GM19372 (cell line): ENCODE data around the gene NLRP6.
"Not testable (repeated sequence)": the region's sequence is repeated elsewhere in the genome, so short reads cannot be mapped to it uniquely, and the experiment has no call there.

Experiments used
- ATAC-seq: cut with Tn5 transposase; IDR thresholded peaks from one replicate; pipeline ENCODE4 v1.9.1; 2021; ENCODE audit warnings: mild to moderate bottlenecking, low read depth, moderate library complexity; ENCODE audit not compliant: unreplicated experiment

The NLRP6 gene

DNA sequence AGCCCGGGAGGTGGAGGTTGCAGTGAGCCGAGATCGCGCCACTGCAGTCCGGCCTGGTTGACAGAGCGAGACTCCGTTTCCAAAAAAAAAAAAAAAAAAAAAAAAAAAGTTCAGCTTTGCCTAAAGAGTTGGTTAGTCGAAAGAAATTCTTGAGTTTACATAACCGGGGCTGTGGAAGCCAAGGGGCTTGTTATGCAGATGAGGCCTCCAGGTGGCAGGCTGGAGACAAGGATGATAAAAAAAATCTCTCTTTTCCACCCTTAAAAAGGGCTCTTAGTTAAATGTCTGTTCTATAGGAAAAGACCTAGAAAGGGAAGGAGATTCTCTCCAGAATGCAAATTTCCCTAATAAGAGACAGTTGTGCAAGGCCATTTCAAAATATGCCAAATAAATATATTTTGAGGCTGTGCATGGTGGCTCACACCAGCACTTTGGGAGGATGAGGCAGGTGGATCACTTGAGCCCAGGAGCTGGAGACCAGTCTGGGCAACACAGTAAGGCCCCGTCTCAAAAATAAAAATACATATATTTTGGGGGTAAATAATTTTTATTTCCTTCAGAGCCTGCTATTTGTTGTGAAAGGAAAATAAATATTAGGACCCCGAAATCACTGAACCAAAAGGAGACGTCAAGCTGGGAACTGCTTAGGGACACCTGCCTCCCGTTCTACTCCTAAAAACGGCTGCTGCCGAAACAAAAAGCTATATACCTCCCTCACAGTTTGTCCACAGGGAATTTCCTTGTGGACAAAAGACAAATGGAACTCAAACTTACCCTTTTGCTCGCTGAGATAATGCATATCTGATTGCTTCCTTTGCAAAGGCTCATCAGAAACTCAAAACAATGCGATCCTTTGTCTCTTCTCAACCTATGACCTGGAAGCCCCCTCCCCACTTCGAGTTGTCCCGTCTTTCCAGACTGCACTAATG, 27.0 kb downstream of the NLRP6 start:
- no peak for ATAC-seq

DNA sequence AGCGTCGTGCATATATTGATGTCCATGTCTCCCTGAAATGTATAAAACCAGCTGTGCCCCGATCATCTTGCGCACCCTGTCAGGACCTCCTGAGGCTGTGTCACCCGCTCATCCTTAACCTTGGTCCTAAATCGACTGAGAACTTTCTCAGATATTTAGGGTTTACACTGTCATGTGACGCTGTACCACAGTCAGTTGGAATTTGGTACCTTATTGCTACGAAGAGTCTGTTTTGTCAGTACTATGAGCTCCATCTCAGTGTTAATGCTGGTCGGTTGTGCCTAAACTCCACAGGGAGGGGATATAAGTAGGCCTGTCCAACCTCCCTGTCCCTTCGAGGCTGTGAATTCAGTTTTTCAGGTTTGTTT, 27.6 kb downstream of the NLRP6 start:
- ATAC-seq = no peak

DNA sequence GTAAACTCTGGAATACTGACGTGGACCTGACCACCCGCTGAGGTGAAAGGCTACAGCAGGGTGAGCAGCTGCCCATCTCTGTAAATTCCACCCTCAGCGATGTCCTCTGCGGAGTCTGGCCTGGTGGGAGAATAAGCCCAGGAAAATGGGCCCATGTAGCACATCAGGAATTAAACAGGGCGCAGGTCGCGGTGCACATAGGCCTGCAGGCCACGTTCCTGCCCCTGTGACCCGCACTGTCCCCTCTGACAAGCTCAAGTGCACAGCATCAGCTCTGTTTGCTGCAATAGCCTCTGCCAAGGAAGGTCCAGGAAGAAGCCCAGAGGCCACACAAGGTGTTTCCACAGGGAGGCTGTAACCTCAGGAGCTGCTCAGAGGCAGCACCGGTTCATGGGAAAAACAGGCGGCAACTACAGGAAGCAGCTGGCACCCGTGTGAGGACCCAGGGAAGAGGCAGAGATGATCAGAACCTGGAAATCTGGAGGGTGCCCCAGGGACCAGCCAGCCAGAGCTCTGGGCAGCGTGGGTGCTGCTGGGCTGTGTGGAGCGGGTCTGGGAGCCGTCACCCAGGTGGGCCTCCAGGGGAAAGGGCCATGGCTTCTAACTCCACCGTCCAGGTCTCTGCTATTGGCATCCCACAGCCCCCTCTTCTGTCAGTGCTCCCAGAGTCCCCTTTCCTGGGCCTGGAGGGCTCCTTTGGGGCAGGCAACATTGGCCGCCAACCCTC, 28.6 kb downstream of the NLRP6 start:
- no peak for ATAC-seq

DNA sequence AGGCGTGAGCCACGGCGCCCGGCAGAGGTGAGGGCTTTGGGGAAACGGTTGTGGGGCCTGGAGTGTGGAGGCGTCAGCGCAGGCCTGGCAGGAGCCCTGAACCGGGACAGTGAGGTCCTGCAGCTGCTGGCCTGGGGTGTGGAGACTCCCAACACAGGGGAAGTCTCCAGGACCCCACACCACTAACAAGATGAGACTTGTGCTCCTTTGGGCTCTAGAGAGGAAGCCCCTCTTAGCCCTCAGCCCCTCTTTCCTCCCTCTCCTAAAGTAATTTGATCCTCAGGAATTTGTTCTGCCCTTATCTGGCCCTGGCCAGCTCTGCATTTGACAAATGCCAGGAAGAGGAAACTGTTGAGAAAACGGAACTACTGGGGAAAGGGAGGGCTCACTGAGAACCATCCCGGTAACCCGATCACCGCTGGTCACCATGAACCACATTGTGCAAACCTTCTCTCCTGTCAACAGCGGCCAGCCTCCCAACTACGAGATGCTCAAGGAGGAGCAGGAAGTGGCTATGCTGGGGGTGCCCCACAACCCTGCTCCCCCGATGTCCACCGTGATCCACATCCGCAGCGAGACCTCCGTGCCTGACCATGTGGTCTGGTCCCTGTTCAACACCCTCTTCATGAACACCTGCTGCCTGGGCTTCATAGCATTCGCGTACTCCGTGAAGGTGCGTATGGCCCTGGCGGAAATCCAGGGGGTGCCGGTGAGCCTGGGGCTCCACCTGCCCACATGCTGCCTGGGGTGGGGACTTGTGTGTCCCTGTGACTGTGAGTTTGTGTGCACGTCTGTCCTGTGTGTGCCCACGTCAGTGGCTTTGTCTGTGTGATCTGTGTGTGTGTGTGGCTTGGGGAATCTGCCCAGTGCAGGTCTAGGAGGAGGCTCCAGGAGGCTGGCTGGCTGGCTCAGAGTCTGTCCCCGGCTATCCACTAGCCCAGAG, 29.8 kb downstream of the NLRP6 start, which contains the start of gene IFITM2:
IFITM2 (plus strand) TSS at position 51 of the 943 bp plus-strand sequence; CDS start at position 428, 377 bp downstream.
- not testable (repeated sequence) for ATAC-seq

DNA sequence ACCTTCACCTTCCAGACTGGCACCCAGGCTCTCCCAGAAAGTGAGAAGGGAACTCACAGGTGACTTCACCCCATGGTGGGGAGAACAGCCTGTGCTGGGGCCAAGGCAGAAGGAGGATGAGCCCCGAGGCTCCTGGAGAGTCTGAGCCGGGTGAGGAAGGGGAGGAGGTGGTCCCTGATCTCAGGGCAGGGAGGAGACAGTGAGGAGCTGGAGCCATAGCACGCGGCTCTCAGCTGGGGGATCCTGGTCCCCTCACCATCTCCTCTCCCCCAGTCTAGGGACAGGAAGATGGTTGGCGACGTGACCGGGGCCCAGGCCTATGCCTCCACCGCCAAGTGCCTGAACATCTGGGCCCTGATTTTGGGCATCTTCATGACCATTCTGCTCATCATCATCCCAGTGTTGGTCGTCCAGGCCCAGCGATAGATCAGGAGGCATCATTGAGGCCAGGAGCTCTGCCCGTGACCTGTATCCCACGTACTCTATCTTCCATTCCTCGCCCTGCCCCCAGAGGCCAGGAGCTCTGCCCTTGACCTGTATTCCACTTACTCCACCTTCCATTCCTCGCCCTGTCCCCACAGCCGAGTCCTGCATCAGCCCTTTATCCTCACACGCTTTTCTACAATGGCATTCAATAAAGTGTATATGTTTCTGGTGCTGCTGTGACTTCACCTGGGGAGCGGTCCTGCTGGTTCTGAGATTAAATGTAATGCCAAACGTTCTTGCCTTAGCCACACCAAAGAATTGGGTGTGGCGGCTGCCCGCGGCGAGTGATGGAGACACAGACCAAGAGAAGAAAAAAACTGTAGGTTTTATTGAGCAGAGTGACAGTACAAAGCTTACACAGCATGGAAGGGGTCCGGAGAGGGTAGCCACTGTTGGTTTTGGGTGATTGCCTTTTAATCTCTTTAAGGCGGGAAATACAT, 30.8 kb downstream of the NLRP6 start:
- not testable (repeated sequence) for ATAC-seq

DNA sequence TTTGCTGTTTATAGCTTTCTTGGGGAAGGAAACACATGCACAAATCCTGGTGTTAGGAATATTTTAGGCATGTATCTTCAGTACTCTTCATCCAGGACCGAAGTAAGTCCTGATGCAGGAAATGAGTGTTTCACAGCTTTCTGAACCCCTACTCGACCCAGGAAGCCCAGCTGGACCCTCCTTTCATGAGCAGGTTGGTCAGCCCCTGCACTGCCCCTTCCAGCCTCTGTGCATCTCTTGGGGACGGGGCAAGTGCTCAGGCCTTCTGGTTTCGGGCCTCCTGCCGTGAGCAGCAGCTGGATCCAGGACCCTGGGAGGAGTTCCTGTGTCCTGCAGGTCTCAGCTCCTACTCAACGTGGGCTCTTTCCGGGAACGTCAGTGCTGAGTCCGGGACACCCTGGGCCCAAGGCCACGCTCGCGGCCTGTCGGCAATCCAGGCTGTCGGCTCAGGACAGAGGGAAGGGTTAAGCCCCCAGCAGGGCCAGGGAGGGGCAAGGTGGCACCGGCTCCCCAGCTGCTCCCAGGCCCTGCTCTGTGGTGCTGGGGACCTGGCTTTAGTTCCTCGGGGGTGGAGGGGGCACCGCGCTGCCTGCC, 31.9 kb downstream of the NLRP6 start:
- not testable (repeated sequence) for ATAC-seq

DNA sequence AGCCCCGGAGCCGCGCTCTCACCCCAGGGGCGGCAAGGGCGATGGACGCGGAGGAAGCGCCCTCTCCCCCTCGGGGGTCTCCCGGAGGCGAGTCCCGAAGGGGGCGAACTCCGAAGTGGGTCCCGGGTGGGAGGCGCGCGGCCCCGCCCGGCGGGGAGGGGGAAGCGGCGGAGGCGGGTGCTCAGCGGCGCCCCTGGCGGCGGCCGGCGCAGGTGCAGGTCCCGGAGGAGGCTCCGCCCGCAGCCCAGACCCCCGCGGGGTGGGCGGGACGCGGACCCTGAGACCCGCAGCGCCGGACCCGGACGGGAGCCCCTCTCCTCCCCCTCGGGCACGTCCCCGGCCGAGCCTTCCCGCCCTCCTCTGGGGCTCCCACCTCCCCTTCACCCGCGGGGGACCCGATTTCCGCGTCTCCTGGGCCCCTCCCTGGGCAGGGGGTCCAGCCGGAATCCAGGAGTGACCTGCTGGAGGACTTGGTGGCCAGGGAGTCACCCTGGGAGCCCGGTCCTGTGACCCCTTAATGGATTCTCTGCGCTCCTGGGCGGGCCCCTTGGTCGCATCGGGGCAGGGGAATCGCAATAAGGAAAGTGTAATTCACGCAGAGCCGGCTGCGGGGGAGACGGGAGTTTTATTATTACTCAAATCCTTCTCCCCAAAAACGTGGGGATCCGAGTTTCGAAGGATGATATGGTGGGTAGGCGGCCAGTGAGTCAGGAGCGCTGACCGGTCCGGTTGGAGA, 33.0 kb downstream of the NLRP6 start:
- ATAC-seq = not testable (repeated sequence)

DNA sequence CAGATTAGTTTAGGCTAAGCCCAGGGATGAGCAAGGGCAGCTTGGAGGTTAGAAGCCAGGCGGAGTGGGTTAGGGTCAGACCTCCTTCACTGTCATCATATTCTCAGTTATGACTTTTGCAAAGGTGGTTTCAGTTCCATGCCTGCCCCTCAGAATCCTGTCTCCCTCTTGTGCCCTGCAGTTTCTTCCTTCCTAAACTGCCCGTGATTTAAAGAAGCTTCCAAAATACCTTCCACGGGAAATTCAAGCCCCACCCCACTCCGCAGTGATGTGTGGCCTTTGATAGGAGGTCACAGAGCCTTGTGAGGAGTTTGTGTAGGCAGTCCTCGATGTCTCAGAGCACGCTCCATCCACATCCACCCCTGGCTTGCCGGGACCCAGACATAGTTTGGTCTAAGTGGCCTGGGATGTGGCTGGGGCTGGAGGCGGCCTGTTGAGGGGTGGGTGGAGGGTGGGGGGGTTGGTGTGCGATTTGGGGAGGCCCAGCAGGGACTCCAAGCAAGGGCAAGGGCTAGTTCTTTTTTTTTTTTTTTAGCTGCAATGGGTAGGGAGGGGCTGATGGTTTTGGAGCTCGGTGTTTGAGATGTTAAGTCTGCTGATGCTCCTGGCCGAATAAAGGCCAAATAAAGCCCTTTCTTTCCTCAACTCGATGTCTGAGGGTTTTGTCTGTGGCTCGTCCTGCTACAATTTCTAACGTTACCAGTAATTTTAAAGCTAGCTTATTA, 34.0 kb downstream of the NLRP6 start:
- no peak for ATAC-seq

DNA sequence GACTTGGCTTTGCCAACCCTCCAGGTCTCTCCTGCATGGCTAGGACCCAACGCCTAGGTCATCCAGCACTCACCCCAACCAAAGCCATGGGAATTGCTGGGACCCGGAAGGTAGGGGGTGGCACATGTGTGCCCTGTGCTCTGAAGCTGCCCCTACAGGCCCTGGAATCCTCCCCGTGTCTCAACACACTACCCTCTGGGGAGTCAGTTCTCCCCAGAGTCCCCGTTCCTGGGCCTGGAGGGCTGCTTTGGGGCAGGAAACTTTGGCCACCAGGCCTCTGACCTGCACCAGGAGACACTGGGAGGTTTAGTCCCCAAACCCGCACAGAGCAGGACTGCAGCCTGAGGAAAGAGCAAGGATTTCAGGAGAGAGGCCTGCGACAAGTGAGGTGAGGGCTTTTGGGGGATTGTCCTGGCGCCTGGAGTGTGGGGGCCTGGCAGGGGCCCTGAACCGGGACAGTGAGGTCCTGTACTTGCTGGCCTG, 35.1 kb downstream of the NLRP6 start:
- no peak for ATAC-seq

DNA sequence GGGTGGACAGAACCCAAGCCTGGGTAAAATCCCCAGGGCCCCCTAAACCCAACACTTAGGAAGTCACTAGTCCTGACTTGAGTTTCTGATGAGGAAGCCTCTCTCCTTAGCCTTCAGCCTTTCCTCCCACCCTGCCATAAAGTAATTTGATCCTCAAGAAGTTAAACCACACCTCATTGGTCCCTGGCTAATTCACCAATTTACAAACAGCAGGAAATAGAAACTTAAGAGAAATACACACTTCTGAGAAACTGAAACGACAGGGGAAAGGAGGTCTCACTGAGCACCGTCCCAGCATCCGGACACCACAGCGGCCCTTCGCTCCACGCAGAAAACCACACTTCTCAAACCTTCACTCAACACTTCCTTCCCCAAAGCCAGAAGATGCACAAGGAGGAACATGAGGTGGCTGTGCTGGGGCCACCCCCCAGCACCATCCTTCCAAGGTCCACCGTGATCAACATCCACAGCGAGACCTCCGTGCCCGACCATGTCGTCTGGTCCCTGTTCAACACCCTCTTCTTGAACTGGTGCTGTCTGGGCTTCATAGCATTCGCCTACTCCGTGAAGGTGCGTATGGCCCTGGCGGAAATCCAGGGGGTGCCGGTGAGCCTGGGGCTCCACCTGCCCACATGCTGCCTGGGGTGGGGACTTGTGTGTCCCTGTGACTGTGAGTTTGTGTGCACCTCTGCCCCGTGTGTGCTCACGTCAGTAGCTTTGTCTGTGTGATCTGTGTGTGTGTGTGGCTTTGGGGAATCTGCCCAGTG, 35.8 kb downstream of the NLRP6 start, which contains the start of gene IFITM1:
IFITM1 (plus strand) TSS at position 254 of the 767 bp plus-strand sequence; CDS start at position 385, 131 bp downstream.
- no peak for ATAC-seq

DNA sequence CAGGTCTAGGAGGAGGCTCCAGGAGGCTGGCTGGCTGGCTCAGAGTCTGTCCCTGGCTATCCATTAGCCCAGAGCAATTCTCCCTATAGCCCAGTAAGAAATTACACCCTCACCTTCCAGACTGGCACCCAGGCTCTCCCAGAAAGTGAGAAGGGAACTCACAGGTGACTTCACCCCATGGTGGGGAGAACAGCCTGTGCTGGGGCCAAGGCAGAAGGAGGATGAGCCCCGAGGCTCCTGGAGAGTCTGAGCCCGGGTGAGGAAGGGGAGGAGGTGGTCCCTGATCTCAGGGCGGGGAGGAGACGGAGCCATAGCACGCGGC, 36.3 kb downstream of the NLRP6 start:
- not testable (repeated sequence) for ATAC-seq

DNA sequence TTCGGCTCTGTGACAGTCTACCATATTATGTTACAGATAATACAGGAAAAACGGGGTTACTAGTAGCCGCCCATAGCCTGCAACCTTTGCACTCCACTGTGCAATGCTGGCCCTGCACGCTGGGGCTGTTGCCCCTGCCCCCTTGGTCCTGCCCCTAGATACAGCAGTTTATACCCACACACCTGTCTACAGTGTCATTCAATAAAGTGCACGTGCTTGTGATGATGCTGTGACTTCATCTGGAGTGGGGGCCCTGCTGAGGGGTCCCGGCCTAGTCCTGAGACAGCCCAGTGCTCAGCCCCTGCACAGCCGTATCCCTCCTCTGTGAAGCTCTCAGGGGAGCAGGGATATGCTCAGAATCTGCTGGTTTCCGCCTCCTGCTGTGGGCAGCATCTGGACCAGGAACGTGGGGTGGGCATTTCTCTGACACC, 36.9 kb downstream of the NLRP6 start:
- no peak for ATAC-seq

DNA sequence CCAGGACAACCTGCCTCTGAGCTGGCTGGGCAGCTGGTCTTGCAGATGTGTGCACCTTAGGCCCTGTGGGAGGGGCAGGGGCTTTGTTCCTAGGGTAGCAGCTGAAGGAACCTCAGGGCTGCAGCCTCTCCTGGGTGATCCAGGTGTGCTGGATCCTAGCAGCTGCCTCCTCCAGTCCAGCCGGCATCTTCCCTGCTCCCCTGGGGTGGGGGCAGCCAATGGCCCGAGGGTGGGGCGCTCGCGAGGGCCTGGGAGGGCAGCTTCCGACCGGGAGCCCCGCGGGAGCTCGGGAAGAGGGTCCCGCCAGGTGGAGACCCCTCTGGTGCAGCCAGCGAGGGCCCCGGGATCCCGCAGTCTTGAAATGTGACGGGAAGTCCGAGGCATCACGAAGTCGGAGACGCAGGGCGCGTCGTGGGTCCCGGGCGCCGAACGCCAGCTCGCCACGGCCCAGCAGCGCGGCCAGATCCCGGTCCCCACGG, 37.3 kb downstream of the NLRP6 start:
- ATAC-seq = no peak

DNA sequence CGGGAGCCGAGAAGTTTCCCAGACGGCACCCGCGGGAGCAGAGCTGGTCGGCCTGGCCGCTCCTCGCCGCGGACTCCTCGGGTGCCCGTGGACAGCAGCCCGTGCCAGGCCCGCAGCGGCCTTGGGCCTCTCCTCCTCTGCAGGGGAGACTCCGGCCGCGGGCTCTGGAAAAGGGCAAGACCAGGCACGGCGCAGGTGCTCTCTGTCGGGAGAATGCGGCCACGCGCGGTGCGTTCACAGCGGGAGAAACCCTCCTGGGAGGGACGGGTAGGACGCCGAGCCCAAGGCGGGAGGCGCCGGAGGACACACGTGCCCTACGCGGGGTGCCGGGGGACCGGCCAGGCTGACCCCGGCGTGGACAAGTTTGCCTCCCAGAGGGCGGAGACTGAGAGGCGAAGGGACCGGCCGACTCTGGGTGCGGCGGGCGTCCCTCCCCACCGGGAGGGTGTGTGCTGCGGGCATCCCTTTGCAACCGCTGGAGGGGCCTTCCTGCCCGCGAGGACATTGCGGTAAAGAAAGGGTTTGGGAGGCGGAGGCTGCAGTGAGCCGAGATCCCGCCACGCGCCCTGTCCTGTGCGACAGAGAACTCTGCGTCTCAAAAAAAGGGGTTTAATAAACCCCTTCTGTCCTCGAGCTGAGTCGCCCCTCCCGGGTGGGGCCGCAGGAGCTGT, 38.0 kb downstream of the NLRP6 start:
- no peak for ATAC-seq

DNA sequence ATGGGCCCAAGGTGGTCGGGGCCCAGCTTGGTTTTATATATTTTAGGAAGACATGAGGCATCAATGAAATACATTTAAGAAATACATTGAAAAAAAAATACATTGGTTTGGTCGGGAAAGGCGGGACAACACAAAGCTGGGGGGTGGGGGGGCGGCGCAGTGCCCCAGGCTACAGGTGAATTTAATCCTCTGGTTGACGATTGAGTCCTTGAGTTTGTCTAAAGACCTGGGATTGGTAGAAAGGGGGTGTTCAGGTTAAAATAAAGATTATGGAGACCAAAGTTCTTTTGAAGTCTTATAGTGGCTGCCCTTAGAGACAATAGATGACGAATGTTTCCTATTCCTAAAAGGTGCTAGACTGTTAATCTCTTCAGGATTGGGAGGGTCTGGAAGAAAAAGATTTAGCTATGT, 38.7 kb downstream of the NLRP6 start:
- no peak for ATAC-seq
